GM12878 (cell line): ENCODE measurements around the gene ABCA2. TPM values are rescaled to one million over a fixed set of nuclear protein-coding genes. Genes with fewer than 3 reads are reported as not detected.

Source experiments
- BRCA1 ChIP-seq: IDR thresholded peaks from 2 replicates; pipeline ENCODE4 v1.6.1; 2011; ENCODE audit warnings: low read depth, low read length, improper control_type of control experiment
- CBX5 ChIP-seq: sonication (generic); IDR thresholded peaks from 2 replicates; pipeline ENCODE4 v1.6.1; 2016; ENCODE audit warnings: low read depth, moderate library complexity, mild to moderate bottlenecking, inconsistent platforms
- CHD2 ChIP-seq: IDR thresholded peaks from 2 replicates; pipeline ENCODE4 v1.6.1; 2011; ENCODE audit warnings: low read depth, low read length, improper control_type of control experiment, borderline replicate concordance
- CREM ChIP-seq: IDR thresholded peaks from 2 replicates; pipeline ENCODE4 v1.6.1; 2014; ENCODE audit warnings: antibody characterized with exemption, low read depth
- EP300 ChIP-seq, 2 experiments: fragments of 150-350 bp in 1 of 2; IDR thresholded peaks; 2 replicates each; pipeline ENCODE4 v1.6.1; 2011 to 2012; ENCODE audit warnings: low read depth in 2 of 2, low read length in 2 of 2, borderline replicate concordance in 1 of 2, improper control_type of control experiment in 1 of 2, inconsistent platforms in 1 of 2; ENCODE audit not compliant: control insufficient read depth in 1 of 2
- KAT2A ChIP-seq: conservative IDR thresholded peaks from 2 replicates; pipeline ENCODE4 v1.6.1; 2011; ENCODE audit warnings: low read depth, low read length; ENCODE audit not compliant: control insufficient read depth
- MEF2A ChIP-seq: IDR thresholded peaks from 2 replicates; pipeline ENCODE4 v1.6.1; 2011; ENCODE audit warnings: low read depth, mild to moderate bottlenecking, low read length, moderate library complexity; ENCODE audit not compliant: insufficient read depth
- NR2C2 ChIP-seq: IDR thresholded peaks from 2 replicates; pipeline ENCODE4 v1.6.1; 2011; ENCODE audit warnings: borderline replicate concordance, low read depth; ENCODE audit not compliant: control insufficient read depth, insufficient read length
- PML ChIP-seq: IDR thresholded peaks from 2 replicates; pipeline ENCODE4 v1.6.1; 2012; ENCODE audit warnings: low read length, inconsistent platforms
- RAD21 ChIP-seq: IDR thresholded peaks from 2 replicates; pipeline ENCODE4 v1.6.1; 2011; ENCODE audit warnings: mild to moderate bottlenecking, low read depth, low read length, moderate library complexity; ENCODE audit not compliant: insufficient read depth
- SMAD5 ChIP-seq: IDR thresholded peaks from 2 replicates; pipeline ENCODE4 v1.6.1; 2016; ENCODE audit warnings: antibody characterized with exemption, low read depth
- STAT3 ChIP-seq: IDR thresholded peaks from 2 replicates; pipeline ENCODE4 v1.6.1; 2011; ENCODE audit warnings: low read depth, low read length, improper control_type of control experiment
- TARDBP ChIP-seq: IDR thresholded peaks from 2 replicates; pipeline ENCODE4 v1.6.1; 2016; ENCODE audit warnings: borderline replicate concordance
- TCF12 ChIP-seq: IDR thresholded peaks from 2 replicates; pipeline ENCODE4 v1.6.1; 2011; ENCODE audit warnings: low read depth, mild to moderate bottlenecking, low read length
- ZNF622 ChIP-seq: fragments of 450-650 bp; IDR thresholded peaks from 2 replicates; pipeline ENCODE4 v1.6.1; 2017; ENCODE audit warnings: mild to moderate bottlenecking, inconsistent platforms
- polyA plus RNA-seq, 11 experiments: library from polyadenylated mRNA; depleted of rRNA in 4 of 11; unstranded in 6 of 11; stranded (reverse) in 5 of 11; fragments of >200 nt; fragmentation: Nextera tagmentation in 4 of 11; fragmentation: Illumina TruSeq in 1 of 11; extraction: Ambion mirVana in 4 of 11; extraction: Trizol in 1 of 11; gene quantifications; 1 replicate in 1 of 11; 2 replicates in 10 of 11; pipeline versions ENCODE4 v1.2.1 to v1.2.3, GENCODE V29; 2011 to 2016; ENCODE audit warnings: inconsistent platforms in 2 of 11, missing spikeins in 2 of 11, low read depth in 1 of 11
- total RNA-seq, 4 experiments: library from RNA; depleted of rRNA in 3 of 4; stranded (reverse); fragments of >200 nt in 3 of 4; fragmentation: Illumina TruSeq in 1 of 4; extraction: Trizol in 1 of 4; gene quantifications; 2 replicates each; pipeline versions ENCODE4 v1.2.1 to v1.2.3, GENCODE V29; 2013 to 2021
- TF ChIP-seq, protein P1 (sequence below): fragments of 450-650 bp; IDR thresholded peaks from 2 replicates; pipeline ENCODE4 v1.6.1; 2017; ENCODE audit warnings: mild to moderate bottlenecking, moderate library complexity
- TF ChIP-seq, protein P2 (sequence below): fragments of 150-350 bp; IDR thresholded peaks from 2 replicates; pipeline ENCODE4 v1.6.1; 2014; ENCODE audit warnings: mild to moderate bottlenecking, low read depth, low read length
- TF ChIP-seq, protein P3 (sequence below): fragments of 450-650 bp; formaldehyde crosslinking; IDR thresholded peaks from 2 replicates; pipeline ENCODE4 v1.4.0; 2022; ENCODE audit warnings: mild to moderate bottlenecking, moderate library complexity
- TF ChIP-seq, protein P4 (sequence below): fragments of 450-650 bp; IDR thresholded peaks from 2 replicates; pipeline ENCODE4 v1.6.1; 2017; ENCODE audit warnings: mild to moderate bottlenecking, low read depth, inconsistent platforms; ENCODE audit not compliant: poor library complexity, severe bottlenecking

Gene ABCA2
- total and polyA plus RNA-seq, 10 of the 15 experiments (the other 5 are each of a cell fraction or from before 2014, with no cell fraction given), result 0.13 to 2.6 (median 0.71) TPM; not detected in 2

DNA sequence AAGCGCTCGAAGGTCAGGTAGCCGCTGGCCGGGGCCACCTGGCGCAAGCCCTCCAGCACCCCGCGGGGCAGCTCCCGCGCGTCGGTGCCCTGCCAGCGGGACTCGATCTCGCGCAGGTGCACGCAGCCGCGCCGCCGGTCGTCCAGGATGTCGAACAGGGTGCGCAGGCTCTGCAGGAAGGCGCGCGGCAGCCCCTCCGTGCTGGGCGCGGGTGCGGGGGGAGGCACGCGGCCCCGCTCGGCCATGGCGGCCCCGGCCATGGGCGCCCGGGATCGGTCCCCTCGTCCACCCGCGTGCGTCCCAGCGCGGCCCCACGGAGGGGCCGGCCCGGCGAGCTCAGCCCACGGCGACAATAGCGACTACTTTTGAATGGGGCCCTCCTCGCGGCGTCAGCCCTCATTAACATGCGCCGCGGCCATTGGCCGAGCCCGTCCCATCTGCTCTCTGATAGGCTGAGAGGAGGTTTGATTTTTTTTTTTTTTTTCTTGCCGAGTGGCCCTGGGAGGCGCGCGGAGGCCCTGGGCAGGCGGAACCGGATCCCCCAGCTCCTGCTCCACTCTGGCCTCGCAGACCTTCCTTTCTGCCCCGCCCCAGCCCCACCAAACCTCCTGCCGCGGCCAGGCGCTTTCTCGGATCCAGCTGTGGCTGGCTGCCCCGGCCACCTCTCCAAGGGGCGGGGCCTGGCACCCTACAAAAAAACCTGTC lies 42.3 kb upstream of the ABCA2 start, which contains the start of gene SAPCD2 (continued):
- TF ChIP-seq, protein P1, sequence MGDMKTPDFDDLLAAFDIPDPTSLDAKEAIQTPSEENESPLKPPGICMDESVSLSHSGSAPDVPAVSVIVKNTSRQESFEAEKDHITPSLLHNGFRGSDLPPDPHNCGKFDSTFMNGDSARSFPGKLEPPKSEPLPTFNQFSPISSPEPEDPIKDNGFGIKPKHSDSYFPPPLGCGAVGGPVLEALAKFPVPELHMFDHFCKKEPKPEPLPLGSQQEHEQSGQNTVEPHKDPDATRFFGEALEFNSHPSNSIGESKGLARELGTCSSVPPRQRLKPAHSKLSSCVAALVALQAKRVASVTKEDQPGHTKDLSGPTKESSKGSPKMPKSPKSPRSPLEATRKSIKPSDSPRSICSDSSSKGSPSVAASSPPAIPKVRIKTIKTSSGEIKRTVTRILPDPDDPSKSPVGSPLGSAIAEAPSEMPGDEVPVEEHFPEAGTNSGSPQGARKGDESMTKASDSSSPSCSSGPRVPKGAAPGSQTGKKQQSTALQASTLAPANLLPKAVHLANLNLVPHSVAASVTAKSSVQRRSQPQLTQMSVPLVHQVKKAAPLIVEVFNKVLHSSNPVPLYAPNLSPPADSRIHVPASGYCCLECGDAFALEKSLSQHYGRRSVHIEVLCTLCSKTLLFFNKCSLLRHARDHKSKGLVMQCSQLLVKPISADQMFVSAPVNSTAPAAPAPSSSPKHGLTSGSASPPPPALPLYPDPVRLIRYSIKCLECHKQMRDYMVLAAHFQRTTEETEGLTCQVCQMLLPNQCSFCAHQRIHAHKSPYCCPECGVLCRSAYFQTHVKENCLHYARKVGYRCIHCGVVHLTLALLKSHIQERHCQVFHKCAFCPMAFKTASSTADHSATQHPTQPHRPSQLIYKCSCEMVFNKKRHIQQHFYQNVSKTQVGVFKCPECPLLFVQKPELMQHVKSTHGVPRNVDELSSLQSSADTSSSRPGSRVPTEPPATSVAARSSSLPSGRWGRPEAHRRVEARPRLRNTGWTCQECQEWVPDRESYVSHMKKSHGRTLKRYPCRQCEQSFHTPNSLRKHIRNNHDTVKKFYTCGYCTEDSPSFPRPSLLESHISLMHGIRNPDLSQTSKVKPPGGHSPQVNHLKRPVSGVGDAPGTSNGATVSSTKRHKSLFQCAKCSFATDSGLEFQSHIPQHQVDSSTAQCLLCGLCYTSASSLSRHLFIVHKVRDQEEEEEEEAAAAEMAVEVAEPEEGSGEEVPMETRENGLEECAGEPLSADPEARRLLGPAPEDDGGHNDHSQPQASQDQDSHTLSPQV, result no peak
- no peak for TF ChIP-seq MEF2A
- TF ChIP-seq, protein P2, sequence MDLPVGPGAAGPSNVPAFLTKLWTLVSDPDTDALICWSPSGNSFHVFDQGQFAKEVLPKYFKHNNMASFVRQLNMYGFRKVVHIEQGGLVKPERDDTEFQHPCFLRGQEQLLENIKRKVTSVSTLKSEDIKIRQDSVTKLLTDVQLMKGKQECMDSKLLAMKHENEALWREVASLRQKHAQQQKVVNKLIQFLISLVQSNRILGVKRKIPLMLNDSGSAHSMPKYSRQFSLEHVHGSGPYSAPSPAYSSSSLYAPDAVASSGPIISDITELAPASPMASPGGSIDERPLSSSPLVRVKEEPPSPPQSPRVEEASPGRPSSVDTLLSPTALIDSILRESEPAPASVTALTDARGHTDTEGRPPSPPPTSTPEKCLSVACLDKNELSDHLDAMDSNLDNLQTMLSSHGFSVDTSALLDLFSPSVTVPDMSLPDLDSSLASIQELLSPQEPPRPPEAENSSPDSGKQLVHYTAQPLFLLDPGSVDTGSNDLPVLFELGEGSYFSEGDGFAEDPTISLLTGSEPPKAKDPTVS, result no peak
- no peak for TF ChIP-seq ZNF622
- TF ChIP-seq CREM, result peak; percentile 28; the same call in 1 of the 2 replicates
- TF ChIP-seq TARDBP, result no peak
- TF ChIP-seq EP300 (IDR thresholded peaks at IDR 0.05; ENCODE audit: borderline replicate concordance in 1 of 2, control insufficient read depth in 1 of 2, low read depth in 2 of 2, low read length in 2 of 2), result no peak
- TF ChIP-seq, protein P3, sequence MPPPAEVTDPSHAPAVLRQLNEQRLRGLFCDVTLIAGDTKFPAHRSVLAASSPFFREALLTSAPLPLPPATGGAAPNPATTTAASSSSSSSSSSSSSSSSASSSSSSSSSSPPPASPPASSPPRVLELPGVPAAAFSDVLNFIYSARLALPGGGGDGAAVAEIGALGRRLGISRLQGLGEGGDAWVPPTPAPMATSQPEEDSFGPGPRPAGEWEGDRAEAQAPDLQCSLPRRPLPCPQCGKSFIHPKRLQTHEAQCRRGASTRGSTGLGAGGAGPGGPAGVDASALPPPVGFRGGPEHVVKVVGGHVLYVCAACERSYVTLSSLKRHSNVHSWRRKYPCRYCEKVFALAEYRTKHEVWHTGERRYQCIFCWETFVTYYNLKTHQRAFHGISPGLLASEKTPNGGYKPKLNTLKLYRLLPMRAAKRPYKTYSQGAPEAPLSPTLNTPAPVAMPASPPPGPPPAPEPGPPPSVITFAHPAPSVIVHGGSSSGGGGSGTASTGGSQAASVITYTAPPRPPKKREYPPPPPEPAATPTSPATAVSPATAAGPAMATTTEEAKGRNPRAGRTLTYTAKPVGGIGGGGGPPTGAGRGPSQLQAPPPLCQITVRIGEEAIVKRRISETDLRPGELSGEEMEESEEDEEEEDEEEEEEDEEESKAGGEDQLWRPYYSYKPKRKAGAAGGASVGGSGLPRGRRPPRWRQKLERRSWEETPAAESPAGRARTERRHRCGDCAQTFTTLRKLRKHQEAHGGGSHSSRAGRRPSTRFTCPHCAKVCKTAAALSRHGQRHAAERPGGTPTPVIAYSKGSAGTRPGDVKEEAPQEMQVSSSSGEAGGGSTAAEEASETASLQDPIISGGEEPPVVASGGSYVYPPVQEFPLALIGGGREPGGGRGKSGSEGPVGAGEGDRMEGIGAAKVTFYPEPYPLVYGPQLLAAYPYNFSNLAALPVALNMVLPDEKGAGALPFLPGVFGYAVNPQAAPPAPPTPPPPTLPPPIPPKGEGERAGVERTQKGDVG (CRISPR knock-in tag), result no peak
- TF ChIP-seq NR2C2, result no peak
- no peak for TF ChIP-seq PML
- TF ChIP-seq BRCA1, result no peak
- no peak for TF ChIP-seq SMAD5
- no peak for TF ChIP-seq TCF12
- TF ChIP-seq STAT3, result no peak
- TF ChIP-seq, protein P4, sequence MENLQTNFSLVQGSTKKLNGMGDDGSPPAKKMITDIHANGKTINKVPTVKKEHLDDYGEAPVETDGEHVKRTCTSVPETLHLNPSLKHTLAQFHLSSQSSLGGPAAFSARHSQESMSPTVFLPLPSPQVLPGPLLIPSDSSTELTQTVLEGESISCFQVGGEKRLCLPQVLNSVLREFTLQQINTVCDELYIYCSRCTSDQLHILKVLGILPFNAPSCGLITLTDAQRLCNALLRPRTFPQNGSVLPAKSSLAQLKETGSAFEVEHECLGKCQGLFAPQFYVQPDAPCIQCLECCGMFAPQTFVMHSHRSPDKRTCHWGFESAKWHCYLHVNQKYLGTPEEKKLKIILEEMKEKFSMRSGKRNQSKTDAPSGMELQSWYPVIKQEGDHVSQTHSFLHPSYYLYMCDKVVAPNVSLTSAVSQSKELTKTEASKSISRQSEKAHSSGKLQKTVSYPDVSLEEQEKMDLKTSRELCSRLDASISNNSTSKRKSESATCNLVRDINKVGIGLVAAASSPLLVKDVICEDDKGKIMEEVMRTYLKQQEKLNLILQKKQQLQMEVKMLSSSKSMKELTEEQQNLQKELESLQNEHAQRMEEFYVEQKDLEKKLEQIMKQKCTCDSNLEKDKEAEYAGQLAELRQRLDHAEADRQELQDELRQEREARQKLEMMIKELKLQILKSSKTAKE, result no peak
- TF ChIP-seq RAD21, result no peak
- TF ChIP-seq CHD2, result peak; percentile 14; the same call in 1 of the 2 replicates
- TF ChIP-seq KAT2A, result no peak
- no peak for TF ChIP-seq CBX5
